Stimulated activated naive CD8-positive, alpha-beta T cell treated with anti-CD3 and anti-CD28 coated beads, Interleukin-15, Interleukin-2, amounts not matched to agents 100 ng/mL and 50 ng/mL, for 24 hours (primary cell): Measurements from ENCODE around the gene LRRC75A.

Experiments
- H3K27ac Mint-ChIP-seq: one replicate; pipeline ENCODE4 v1.8.0; 2021; ENCODE audit warnings: mild to moderate bottlenecking, mixed read lengths
- H3K27me3 Mint-ChIP-seq: one replicate; pipeline ENCODE4 v1.8.0; 2021; ENCODE audit warnings: mixed read lengths
- H3K36me3 Mint-ChIP-seq: one replicate; pipeline ENCODE4 v1.8.0; 2021; ENCODE audit warnings: low read depth, mixed read lengths
- H3K4me1 Mint-ChIP-seq: one replicate; pipeline ENCODE4 v1.8.0; 2021; ENCODE audit warnings: low read depth, mixed read lengths
- H3K4me3 Mint-ChIP-seq: one replicate; pipeline ENCODE4 v1.8.0; 2021; ENCODE audit warnings: mild to moderate bottlenecking, mixed read lengths
- H3K9me3 Mint-ChIP-seq: one replicate; pipeline ENCODE4 v1.8.0; 2021; ENCODE audit warnings: mixed read lengths

Gene LRRC75A

GRCh38 chr17:16484445-16485175 lies 7.4 kb downstream of the LRRC75A start:
- H3K36me3 Mint-ChIP-seq: no peaks in the 10 kb centered on the region
- H3K27ac Mint-ChIP-seq: no peak overlapping the region
- no peaks in the 10 kb centered on the region for H3K4me1 Mint-ChIP-seq
- no peaks in the 10 kb centered on the region for H3K9me3 Mint-ChIP-seq
- H3K4me3 Mint-ChIP-seq: no peak overlapping the region
- no peaks in the 10 kb centered on the region for H3K27me3 Mint-ChIP-seq

GRCh38 chr17:16483021-16483645 lies 8.9 kb downstream of the LRRC75A start:
- Mint-ChIP-seq H3K27me3 (no peaks in the 10 kb centered on the region), H3K27ac (no peak overlapping the region), H3K36me3 (no peaks in the 10 kb centered on the region), H3K9me3 (no peaks in the 10 kb centered on the region), H3K4me1 (no peaks in the 10 kb centered on the region), H3K4me3 (no peak overlapping the region)

- Mint-ChIP-seq H3K4me1 (no peaks in the 10 kb centered on the region), H3K27ac (no peak overlapping the region), H3K4me3 (no peak overlapping the region), H3K27me3 (no peaks in the 10 kb centered on the region), H3K9me3 (no peaks in the 10 kb centered on the region), H3K36me3 (no peaks in the 10 kb centered on the region)
Observed at GRCh38 chr17:16482253-16482652, 9.7 kb downstream of the LRRC75A start.

GRCh38 chr17:16480995-16481394 lies 11.0 kb downstream of the LRRC75A start:
- no peak overlapping the region for H3K27ac Mint-ChIP-seq

GRCh38 chr17:16479264-16479663 lies 12.7 kb downstream of the LRRC75A start:
- Mint-ChIP-seq H3K4me3 (no peak overlapping the region), H3K36me3 (no peaks in the 10 kb centered on the region), H3K9me3 (no peaks in the 10 kb centered on the region), H3K27me3 (no peaks in the 10 kb centered on the region), H3K27ac (no peak overlapping the region), H3K4me1 (no peaks in the 10 kb centered on the region)

More at GRCh38 chr17:16480995-16481394, 11.0 kb downstream of the LRRC75A start:
- Mint-ChIP-seq H3K4me1 (no peaks in the 10 kb centered on the region), H3K27me3 (no peaks in the 10 kb centered on the region), H3K36me3 (no peaks in the 10 kb centered on the region), H3K4me3 (no peak overlapping the region), H3K9me3 (no peaks in the 10 kb centered on the region)

- H3K9me3 Mint-ChIP-seq: no peaks in the 10 kb centered on the region
- H3K27ac Mint-ChIP-seq: no peak overlapping the region
- no peaks in the 10 kb centered on the region for H3K36me3 Mint-ChIP-seq
- no peak overlapping the region for H3K4me3 Mint-ChIP-seq
- no peaks in the 10 kb centered on the region for H3K27me3 Mint-ChIP-seq
- no peaks in the 10 kb centered on the region for H3K4me1 Mint-ChIP-seq
Observed at GRCh38 chr17:16478649-16479048, 13.3 kb downstream of the LRRC75A start.

GRCh38 chr17:16477666-16478065 lies 14.3 kb downstream of the LRRC75A start:
- no peaks in the 10 kb centered on the region for H3K27me3 Mint-ChIP-seq
- no peaks in the 10 kb centered on the region for H3K36me3 Mint-ChIP-seq
- H3K4me3 Mint-ChIP-seq: no peak overlapping the region
- no peak overlapping the region for H3K27ac Mint-ChIP-seq
- no peaks in the 10 kb centered on the region for H3K9me3 Mint-ChIP-seq
- no peaks in the 10 kb centered on the region for H3K4me1 Mint-ChIP-seq

GRCh38 chr17:16477255-16477654 lies 14.7 kb downstream of the LRRC75A start:
- Mint-ChIP-seq H3K27ac (no peak overlapping the region), H3K9me3 (no peaks in the 10 kb centered on the region), H3K36me3 (no peaks in the 10 kb centered on the region), H3K4me1 (no peaks in the 10 kb centered on the region), H3K27me3 (no peaks in the 10 kb centered on the region), H3K4me3 (no peak overlapping the region)

- Mint-ChIP-seq H3K4me3 (no peak overlapping the region), H3K27ac (no peak overlapping the region), H3K9me3 (no peaks in the 10 kb centered on the region), H3K4me1 (no peaks in the 10 kb centered on the region), H3K27me3 (no peaks in the 10 kb centered on the region), H3K36me3 (no peaks in the 10 kb centered on the region)
Observed at GRCh38 chr17:16475179-16475704, 16.8 kb downstream of the LRRC75A start.

GRCh38 chr17:16474012-16474725 lies 17.8 kb downstream of the LRRC75A start:
- Mint-ChIP-seq H3K27ac (no peak overlapping the region), H3K27me3 (no peaks in the 10 kb centered on the region), H3K4me3 (no peak overlapping the region), H3K4me1 (no peaks in the 10 kb centered on the region), H3K36me3 (no peaks in the 10 kb centered on the region), H3K9me3 (no peaks in the 10 kb centered on the region)

GRCh38 chr17:16473044-16474011 lies 18.7 kb downstream of the LRRC75A start:
- no peaks in the 10 kb centered on the region for H3K27me3 Mint-ChIP-seq
- no peak overlapping the region for H3K27ac Mint-ChIP-seq
- no peaks in the 10 kb centered on the region for H3K36me3 Mint-ChIP-seq
- H3K4me1 Mint-ChIP-seq: no peaks in the 10 kb centered on the region
- H3K9me3 Mint-ChIP-seq: no peaks in the 10 kb centered on the region
- H3K4me3 Mint-ChIP-seq: no peak overlapping the region

GRCh38 chr17:16472539-16472938 lies 19.5 kb downstream of the LRRC75A start:
- Mint-ChIP-seq H3K27me3 (no peaks in the 10 kb centered on the region), H3K36me3 (no peaks in the 10 kb centered on the region), H3K27ac (no peak overlapping the region), H3K4me3 (no peak overlapping the region), H3K9me3 (no peaks in the 10 kb centered on the region), H3K4me1 (no peaks in the 10 kb centered on the region)

- H3K4me1 Mint-ChIP-seq: no peaks in the 10 kb centered on the region
- H3K36me3 Mint-ChIP-seq: no peaks in the 10 kb centered on the region
- H3K4me3 Mint-ChIP-seq: no peak overlapping the region
- no peaks in the 10 kb centered on the region for H3K27me3 Mint-ChIP-seq
- no peaks in the 10 kb centered on the region for H3K9me3 Mint-ChIP-seq
- no peak overlapping the region for H3K27ac Mint-ChIP-seq
Observed at GRCh38 chr17:16471295-16471694, 20.7 kb downstream of the LRRC75A start.

GRCh38 chr17:16470265-16470664 lies 21.7 kb downstream of the LRRC75A start:
- Mint-ChIP-seq H3K27ac (no peak overlapping the region), H3K4me1 (no peaks in the 10 kb centered on the region), H3K9me3 (no peaks in the 10 kb centered on the region), H3K4me3 (no peak overlapping the region), H3K36me3 (no peaks in the 10 kb centered on the region), H3K27me3 (no peaks in the 10 kb centered on the region)
